Measurements from ENCODE around the gene TSPOAP1.

The TSPOAP1 gene

DNA sequence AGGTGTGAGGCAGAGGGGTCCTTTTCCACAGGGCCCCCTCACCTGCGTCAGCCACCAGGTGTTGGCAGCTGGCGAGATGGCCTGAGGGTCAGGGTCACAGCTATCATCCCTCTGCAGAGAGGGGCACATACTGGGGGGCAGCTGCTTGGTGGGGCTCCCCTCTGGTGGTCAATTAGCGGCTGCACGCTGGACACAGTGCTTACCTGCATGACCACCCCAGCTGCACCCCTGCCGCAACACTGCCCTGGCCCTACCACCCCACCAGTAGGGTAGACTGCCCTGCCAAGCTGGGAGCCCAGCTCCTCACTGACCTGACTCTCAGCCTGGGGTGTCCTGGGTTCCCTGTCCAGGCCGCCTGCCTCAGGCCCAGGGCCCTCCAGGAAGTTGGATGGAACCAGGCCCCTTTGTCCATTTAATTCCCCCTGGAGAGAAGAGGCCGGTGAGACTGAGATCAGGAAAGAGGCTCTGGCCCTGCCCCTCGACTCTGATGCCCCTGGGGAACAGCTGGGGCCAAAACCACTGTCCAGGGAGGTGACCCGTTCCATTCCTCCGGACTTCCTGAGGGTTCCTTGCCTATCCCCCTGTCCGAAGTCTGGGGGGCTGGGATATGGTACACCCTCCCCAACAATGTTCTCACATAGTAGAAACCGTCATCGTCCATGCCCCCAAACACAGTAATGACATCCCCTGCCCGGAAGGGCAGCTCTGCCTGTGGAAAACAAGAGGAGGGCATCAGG, 23.7 kb downstream of the TSPOAP1 start:
- no peak for DNase-seq (ENCODE audit: low read depth, low spot score)

DNA sequence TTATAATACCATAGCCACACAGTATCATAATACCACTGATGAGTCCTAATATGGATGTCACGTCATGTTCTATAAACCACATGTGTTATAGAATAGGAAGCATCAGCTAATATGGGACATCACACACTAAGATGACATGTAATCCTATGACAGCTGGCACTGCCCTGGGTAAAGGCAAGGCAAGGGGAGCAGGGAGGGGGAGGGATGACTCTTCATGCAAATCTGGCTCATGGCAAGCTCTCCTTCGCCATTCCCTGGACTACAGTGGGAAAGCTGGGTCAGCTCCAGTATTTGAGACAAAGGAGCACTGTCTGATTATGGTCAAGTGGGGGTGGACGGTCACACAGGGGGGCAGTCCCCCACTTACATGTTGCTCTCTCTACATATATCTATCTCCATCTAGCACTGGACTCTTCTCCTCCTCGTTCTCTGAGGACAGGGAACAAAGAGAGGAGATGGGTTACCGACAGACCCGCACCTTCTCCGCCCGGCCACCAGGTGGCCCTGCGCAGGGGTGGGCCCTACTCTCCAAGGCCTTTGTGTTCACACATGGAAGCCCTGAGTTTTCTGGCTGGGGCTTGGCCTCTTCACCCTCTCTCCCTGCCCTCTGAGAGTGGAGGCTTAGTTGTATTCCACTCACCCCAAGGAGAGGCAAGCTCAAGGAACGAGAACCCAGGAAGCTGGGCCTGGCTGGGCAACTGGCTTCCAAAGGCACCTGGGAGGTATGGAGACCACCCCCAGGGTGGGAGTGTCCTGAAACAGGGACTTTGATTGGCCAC, 24.4 kb downstream of the TSPOAP1 start:
- DNase-seq (ENCODE audit: low read depth, low spot score) = peak; percentile 86

DNA sequence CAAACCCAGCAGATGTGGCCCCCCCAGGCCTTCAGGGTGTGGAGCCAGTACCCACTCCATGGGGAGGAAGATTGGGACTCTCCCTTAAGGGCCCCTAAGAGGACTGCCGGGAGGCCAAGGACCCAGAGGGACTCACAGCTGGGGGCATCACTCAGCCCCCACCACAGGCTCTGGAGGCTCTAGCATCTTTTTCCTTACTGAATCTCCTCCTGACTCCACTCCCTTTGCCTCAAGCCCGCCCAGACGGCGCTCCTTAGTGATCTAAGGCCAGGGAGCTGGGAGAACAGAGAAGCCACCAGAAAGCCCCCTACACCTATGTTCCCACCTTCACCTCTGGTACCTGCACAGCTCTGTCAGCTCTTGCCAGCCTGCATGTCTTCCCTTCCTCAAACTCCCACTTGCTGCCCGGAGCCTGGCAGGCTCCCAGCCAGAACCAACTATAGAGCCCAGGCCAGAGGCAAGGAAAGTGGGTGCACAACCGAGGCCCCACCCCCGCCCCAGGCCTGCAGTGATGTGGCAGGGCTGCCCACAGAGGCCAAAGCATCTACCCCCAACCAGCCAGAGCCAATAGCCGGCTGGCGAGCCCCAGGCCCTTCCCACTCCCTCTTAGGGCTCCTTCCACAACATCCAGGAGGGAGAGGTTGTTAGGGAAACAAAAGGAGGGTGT, 25.5 kb downstream of the TSPOAP1 start:
- DNase-seq (ENCODE audit: low read depth, low spot score) = no peak

DNA sequence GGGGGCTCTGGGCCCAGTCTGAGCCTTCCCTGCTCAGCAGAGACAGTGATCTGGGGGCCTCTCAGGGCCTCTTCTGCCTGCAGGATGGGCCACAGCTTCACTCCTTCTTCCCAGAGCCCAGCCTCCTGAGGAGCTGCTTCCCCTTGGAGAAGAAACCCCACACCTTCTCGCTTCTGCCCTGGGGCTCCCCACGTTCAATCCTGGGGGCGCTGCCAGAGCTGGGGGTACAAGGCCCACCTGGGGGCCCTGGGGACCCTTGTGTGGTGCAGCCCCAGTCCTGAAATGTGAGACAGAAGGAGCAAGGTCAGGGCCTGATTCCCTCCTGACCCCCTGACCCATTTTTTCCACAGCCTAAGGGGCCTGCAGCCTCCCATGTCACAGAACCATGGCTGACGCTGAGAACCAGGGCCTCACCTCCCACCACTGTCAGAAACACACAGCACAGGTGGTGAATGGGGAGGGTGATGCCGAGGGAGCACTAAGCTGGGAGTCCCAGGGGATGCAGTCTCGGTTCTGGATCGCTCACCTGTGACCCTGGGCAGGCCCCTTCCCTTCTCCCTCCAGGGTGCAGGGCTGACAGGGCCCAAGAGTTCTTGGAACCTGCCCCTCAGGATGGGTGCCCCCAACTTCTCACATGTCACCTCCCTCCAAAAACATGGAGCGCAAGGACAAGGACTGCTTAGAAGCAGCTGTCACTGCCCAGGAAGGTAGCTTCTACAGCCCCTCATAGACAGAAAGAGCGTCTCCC, 26.2 kb downstream of the TSPOAP1 start:
- no peak for DNase-seq (ENCODE audit: low read depth, low spot score)

DNA sequence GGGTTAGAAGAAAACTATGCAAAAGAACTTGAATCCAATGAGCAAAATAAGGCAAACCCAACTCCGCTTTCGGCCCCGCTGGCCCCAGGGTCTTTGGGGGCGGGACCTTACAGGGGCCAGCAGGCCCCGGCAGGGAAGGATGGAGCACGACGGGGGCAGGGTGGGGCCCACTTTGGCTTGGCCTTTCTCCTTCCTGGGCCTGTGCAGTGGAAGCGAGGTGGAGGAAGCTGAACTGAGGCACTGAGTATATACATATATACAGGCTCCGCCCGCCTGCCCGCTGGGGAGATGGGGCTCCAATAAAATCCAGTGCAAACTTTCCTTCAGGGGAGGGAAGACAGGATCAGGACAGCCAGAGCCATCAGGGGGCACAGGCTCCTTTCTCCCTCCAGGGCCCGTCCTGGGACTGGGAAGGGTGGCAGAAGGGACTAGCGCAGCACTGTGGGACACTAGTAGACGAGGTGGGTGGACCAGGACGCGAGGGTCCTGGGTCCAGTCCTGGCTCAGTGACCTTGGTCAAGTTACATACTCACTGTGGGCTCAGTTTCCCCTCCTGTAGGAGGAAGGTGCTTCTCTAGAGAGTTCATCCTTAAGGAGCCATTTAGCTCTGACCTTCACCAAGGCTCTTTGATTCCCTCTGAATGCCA, 27.0 kb downstream of the TSPOAP1 start:
- no peak for DNase-seq (ENCODE audit: low read depth, low spot score)

DNA sequence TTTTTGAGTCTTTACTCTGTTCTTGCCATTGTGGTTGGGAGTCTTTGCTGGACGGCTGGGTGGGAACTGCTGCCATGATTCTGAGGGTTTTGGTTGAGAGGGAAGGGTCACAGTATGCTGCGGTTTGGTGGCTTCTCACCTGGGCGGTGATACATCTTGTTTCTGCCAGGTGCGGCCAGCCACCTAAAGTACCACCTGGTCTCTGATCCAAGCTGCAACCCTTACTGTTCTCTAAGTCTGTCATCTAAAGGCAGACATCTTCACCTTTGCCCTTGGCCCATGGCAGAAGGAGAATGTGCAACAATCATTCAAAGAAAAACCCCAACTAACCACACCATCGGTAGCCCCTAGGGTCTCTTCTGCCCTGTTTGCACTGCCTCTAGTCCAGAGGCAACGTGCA, 28.3 kb downstream of the TSPOAP1 start:
- no peak for DNase-seq (ENCODE audit: low read depth, low spot score)

DNA sequence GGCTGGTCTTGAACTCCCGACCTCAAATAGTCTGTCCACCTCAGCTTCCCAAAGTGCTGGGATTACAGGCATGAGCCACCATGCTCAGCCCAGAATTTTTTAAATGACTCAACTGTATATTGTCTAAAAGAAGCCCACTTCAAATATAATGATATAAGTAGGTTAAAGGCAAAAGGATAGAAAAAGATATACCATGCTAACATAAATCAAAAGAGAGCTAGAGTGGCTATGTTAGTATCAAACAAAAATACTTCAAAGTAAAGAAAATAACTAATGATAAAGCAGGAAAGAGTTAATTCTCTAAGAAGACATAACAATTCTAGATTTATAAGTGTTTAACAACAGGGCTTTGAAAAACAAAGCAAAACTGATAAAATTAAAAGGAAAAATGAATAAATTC, 34.6 kb downstream of the TSPOAP1 start:
- no peak for DNase-seq (ENCODE audit: low read depth, low spot score)

DNA sequence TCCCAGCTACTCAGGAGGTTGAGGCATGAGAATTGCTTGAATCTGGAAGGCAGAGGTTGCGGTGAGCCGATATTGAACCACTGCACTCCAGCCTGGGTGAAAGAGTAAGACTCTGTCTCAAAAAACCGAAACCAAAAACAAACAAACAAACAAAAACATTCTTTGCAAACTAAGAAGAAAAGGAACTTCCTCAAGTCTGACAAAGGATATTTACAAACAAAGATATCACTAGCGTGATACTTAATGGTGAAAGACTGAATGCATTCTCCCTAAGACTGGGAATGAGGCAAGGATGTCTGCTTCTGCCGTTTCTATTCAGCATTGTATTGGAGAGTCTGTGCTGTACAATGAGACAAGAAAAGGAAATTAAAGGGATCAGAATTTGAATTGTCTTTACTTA, 37.3 kb downstream of the TSPOAP1 start:
- DNase-seq (ENCODE audit: low read depth, low spot score) = no peak

DNA sequence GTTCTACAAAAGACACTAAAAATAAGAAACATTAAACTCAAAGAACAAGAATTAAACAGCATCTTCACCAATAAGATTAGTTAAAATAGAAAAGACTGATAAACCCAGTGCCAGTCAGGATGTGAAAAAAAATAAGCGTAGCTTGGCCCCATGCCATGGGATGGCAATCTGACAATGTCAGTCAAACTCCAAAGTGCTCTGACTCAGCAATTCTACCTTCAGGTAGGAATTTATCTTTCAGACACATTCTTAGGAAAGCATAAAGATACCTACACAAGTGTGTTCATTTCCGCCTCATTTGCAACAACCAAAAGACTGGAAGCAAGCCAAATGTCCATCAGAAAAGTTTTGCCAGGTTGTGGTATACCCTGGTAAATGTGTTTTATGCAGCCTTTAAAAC, 38.7 kb downstream of the TSPOAP1 start:
- no peak for DNase-seq (ENCODE audit: low read depth, low spot score)

DNA sequence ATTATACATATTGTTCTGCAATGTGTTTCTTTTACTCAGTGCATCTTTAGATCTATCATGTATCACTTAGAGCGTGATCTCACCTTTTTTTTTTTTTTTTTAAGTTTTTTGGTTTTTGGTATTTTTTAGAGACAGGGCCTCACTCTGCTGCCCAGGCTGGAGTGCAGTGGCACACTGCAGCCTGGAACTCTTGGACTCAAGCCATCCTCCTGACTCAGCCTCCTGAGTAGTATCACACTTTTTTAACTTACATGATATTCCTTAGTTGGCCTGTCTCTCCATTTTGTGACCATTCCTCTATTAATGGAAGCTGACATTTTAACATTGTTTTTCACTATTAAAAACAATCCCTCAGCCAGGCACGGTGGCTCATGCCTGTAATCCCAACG, 43.2 kb downstream of the TSPOAP1 start:
- DNase-seq (ENCODE audit: low read depth, low spot score) = no peak

DNA sequence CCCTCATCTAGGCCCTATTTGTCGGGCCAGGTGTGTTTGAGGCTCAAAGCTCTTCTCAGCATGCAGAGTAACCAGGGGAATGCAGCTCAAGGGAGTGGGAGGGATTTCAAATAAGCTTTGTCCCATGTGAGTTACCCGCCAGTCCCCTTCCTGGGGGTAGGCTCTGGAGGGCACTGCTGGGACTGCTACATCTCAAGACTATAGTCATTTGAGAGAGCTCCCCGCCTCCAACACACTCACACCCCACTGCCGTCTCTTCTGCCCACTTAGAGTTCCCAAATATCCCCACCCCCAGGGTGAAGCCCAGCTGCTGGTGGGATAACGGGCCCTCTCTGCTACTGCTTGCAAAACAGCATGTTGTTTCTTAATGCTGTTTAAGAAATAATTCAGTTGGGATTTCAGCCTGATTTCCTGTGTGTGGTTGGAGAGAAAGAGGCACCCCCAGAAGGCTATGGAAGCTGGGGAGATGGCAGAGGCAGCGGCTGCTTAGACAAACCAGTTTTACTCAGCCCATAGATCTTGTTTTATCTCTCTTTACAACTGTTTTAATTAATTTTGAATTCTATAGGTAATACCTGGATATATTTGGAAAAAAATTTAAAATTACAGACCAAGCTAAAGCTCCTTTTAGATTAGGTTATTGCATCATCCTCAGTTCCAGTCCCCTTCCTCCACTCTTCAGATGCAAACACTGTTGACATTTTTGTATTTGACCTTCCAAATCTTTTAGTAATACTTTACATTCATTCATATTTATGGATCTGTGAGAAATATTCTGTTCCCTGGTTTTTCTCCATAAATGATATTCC, 43.8 kb downstream of the TSPOAP1 start:
- peak; percentile 71 for DNase-seq (ENCODE audit: low read depth, low spot score)

DNA sequence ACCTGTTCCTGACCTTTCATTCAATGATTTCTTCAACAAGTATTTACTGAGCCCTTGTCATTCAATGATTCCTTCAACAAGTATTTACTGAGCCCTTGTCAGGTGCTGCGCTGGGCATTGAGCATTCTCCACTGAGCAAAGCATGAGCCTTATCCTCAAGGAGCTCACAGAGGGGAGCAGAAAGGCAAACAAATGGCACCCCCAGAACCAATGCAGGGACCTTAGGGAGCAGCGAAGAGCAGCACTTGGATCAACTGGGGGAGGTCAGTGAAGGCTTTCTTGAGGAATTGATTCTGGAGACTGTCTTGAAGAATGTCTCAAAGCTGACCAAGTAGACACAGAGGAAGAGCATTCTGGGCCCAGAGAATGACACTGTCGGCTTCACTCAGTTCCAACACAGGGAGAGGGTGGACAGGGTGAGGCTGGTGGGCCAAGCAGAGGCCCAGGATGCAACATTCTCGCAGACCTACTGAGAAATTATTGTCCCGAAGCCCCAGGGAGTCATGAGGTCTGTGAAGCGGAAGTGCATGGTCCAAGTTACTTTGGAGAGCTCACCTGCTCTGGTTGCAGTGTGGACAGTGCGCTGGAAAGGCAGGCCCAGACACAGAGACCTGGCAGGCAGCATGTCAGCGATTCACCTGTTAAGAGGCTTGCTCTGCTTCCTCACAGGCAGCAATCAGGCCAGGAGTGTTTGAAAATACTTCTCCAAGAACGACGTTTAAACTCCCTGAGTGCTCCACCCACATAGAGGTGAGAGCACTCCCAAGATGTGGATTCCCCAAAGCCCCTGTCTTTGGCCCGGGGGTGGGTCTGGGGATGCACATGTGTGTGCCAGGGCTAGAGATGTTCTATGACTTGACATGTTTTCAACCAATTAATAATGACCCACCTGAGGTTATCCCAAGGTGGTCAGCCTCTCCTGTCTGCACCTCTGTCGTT, 44.7 kb downstream of the TSPOAP1 start:
- peak; percentile 30 for DNase-seq (ENCODE audit: low read depth, low spot score)

DNA sequence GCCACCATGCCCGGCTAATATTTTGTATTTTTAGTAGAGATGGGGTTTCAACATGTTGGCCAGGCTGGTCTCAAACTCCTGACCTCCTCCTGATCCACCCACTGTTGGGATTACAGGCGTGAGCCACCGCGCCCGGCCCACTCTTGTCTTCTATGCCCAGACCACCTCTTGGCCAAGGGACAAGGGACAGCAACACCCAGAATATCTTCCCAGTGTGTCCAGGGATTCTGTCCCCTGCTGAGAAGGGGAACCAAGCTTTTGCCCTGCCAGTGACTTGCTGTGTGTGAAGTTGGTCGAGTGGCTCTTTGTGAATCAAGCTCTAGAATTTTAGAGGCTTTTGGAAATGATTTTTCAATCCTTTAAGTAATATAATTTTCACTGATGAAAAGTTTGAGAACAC, 46.2 kb downstream of the TSPOAP1 start:
- no peak for DNase-seq (ENCODE audit: low read depth, low spot score)

DNA sequence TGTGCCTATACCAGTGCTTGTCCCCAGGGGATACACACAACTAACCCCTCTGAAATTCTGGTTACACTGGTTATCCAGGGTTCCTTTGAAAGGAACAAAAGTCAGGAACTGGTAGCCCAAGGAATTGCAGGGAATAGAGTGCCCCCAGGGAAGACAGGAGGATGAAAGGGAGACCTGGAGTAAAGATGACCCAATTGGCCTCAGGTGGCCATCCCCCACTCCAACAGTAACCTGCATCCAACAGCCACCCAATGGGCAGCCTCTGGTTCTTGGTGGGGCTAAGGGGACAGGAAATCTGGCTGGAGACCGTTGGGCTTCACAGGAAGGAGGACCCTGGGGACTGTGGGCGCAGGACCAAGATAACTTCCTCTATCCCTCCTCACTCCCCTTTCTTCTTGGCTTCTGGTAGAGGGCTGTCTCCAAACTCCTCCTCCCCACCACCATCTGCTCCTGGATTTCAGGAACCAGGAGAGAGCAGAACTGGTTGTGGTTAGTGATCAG, 47.0 kb downstream of the TSPOAP1 start:
- DNase-seq (ENCODE audit: low read depth, low spot score) = peak; percentile 77

DNA sequence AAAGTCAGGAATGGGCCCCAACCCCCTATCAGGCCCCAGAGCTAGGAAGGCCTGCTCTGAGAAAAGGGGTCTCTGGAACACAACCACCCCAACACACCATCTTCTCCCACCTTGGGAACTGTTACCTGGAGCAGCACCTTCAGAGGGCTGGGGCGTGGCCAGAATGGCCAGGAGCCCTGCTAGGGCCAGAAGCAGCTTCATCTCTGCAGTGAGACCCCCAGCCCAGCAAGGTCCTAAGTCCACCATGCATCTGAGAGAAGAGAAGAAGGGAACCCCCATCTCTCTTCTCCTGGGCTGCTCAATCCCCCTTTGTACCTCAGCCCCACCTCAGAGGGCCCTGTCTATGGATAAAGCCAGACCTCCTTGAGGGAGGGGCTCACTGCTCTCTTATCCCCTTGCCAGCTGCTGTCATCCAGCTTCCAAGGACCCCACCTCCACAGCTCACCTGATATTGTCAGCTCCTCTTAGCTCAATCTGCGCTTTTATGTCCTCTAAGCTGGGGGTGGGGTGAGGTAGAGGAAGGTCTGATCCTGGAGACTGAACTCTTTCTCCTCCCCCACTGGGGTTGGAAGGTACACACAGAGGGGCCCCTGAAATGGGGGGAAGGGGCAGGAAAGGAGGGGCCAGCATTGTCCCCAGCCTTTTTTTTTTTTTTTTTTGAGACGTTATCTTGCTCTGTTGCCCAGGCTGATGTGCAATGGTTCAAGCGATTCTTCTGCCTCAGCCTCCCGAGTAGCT, 47.9 kb downstream of the TSPOAP1 start, which contains the start of gene MPO:
Gene MPO (minus strand): TSS at position 456 of the 738 bp plus-strand sequence. CDS start 177 bp downstream, at position 279.
- no peak for DNase-seq (ENCODE audit: low read depth, low spot score)

DNA sequence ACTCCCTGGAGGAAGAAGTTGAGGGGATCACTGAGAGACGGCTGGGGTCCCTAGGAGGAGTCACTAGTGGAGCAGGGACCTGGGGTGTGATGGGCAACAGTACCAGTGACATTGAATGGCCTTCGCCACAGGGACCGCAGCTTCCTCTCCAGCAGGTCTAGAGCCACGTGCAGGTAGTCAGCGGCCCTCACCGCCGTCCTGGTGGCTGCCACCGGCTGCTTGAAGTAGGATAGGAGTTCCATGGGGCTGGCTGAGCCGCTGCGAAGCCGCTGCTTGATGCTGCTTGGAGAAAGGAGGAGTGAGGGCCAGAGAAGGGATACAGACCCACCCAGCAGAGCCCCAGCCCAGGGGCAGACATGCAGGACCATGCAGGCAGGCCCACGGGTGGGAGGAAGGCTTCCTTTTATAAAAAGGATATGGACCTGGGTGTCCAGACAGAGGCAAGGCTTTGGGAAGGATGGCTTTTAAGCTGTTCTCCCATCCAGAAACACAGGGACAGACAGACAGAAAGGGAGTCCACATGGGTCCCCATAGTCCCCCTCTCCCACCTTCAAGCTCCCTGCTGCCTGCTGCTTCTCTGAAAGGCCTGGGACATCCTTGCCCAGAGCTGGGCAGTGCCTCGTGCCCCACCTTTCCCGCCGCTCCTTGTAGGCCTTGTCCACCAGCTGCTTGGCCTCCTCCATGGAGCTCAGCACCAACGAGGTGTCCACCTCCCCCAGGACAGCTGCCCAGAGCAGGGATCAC, 48.7 kb downstream of the TSPOAP1 start:
- peak; percentile 48 for DNase-seq (ENCODE audit: low read depth, low spot score)

DNA sequence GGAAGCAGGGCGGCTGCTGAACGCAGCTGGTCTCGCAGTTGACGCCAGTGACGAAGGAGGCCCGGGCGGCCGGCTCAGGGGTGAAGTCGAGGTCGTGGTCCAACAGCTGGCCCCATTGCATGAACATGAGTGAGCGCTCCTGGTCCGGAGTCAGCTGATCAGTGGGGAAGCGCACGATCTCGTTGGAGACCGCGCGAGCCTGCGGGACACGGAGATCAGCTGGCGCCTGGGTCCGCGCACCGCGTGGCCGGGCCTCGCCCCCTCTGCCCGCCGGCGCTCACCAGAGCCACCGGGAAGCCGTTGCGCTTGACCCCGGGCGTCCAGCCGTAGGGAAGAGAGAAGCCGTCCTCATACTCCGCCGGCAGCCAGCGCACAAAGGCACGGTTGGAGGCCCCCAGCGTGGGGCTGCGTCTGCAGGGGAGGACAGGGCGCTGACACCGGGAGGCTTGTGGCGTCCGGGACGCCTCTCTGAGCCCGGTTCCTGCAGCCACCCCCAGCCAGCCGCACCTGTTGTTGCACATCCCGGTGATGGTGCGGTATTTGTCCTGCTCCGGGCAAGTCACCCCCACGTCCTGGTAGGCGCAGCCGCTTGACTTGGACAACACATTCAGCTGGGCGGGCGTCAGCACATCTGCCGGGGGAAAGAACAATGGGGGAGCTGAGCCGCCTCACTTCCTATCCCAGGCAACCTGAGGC, 49.4 kb downstream of the TSPOAP1 start:
- peak; percentile 61 for DNase-seq (ENCODE audit: low read depth, low spot score)

All from ELF-1 (cell line).